HG02870 (cell line): ENCODE data around the gene TMEM250.

Experiments used
- ATAC-seq: cut with Tn5 transposase; IDR thresholded peaks from one replicate; pipeline ENCODE4 v1.9.1; 2021; ENCODE audit warnings: mild to moderate bottlenecking, moderate library complexity; ENCODE audit not compliant: unreplicated experiment

Gene TMEM250

GRCh38 chr9:136096505-136097001, 22.1 kb downstream of the TMEM250 start:
- no peak for ATAC-seq

GRCh38 chr9:136095070-136096058, 23.3 kb downstream of the TMEM250 start, which contains the start of gene NACC2:
TSS of gene NACC2 (minus strand) at chr9:136095289. CDS start at chr9:136050521, 44,768 bp downstream.
- no peak for ATAC-seq

GRCh38 chr9:136093995-136094881, 24.4 kb downstream of the TMEM250 start:
- ATAC-seq: no peak

- no peak for ATAC-seq
These were observed 25.2 kb downstream of the TMEM250 start for GRCh38 chr9:136093346-136093986.

GRCh38 chr9:136092741-136093140, 25.9 kb downstream of the TMEM250 start:
- ATAC-seq: no peak

- no peak for ATAC-seq
These were observed 26.4 kb downstream of the TMEM250 start for GRCh38 chr9:136092353-136092650.

GRCh38 chr9:136091582-136092352, 26.9 kb downstream of the TMEM250 start:
- ATAC-seq: no peak

GRCh38 chr9:136090768-136091581, 27.7 kb downstream of the TMEM250 start:
- ATAC-seq: no peak

GRCh38 chr9:136090056-136090735, 28.5 kb downstream of the TMEM250 start:
- no peak for ATAC-seq

GRCh38 chr9:136089697-136090045, 29.0 kb downstream of the TMEM250 start:
- ATAC-seq: no peak

- no peak for ATAC-seq
These were observed 29.6 kb downstream of the TMEM250 start for GRCh38 chr9:136088939-136089696.

- no peak for ATAC-seq
These were observed 30.2 kb downstream of the TMEM250 start for GRCh38 chr9:136088481-136088938.

- no peak for ATAC-seq
These were observed 30.8 kb downstream of the TMEM250 start for GRCh38 chr9:136087741-136088480.

- ATAC-seq: no peak
These were observed 31.5 kb downstream of the TMEM250 start for GRCh38 chr9:136086951-136087740.

- no peak for ATAC-seq
These were observed 32.3 kb downstream of the TMEM250 start for GRCh38 chr9:136086213-136086881.

- ATAC-seq: no peak
These were observed 32.9 kb downstream of the TMEM250 start for GRCh38 chr9:136085815-136086212.
